GM19193 (cell line): ENCODE data around the gene CAMK1D.

Experiments used
- POLR2A ChIP-seq: IDR thresholded peaks from 4 replicates; pipeline ENCODE4 v1.6.1; 2011; ENCODE audit not compliant: insufficient read depth, insufficient read length; ENCODE audit errors: extremely low read depth

CAMK1D gene

GRCh38 chr10:12807096-12807755, 457.9 kb downstream of the CAMK1D start:
- TF ChIP-seq POLR2A, result no peak

DNA sequence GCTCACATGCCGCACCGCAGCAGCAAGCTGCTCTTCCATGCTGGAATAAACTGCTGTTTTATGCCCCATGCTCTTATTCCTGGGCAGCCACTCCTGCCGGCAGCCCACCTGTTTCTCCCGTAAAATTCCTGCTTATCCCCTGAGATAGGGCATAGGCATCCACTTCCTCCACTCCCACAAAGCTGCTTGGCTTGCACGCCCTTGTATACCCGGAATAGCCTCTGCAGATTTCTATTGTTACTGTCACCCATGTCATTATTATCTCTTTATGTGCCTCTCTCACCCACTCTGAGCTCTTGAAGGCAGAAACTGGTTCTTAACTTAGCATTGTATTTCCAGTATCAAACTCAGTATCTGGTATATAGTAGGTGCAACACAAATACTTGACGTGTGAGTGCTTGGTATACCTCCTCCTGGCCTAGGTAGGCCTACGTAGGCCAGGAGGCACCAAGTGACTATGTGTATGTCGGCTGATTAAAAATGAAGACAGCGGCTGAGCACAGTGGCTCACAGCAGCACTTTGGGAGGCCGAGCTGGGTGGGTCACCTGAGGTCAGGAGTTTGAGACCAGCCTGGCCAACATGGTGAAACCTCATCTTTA, 458.8 kb downstream of the CAMK1D start:
- no peak for TF ChIP-seq POLR2A

- no peak for TF ChIP-seq POLR2A
Observed at GRCh38 chr10:12811826-12812225, 462.5 kb downstream of the CAMK1D start.

- TF ChIP-seq POLR2A, result no peak
Observed at GRCh38 chr10:12812571-12812970, 463.2 kb downstream of the CAMK1D start.

- TF ChIP-seq POLR2A, result no peak
Observed at GRCh38 chr10:12814166-12814565, 464.8 kb downstream of the CAMK1D start.

- TF ChIP-seq POLR2A, result no peak
Observed at GRCh38 chr10:12819071-12819470, 469.7 kb downstream of the CAMK1D start.

- TF ChIP-seq POLR2A, result no peak
Observed at GRCh38 chr10:12819656-12820055, 470.3 kb downstream of the CAMK1D start.

DNA sequence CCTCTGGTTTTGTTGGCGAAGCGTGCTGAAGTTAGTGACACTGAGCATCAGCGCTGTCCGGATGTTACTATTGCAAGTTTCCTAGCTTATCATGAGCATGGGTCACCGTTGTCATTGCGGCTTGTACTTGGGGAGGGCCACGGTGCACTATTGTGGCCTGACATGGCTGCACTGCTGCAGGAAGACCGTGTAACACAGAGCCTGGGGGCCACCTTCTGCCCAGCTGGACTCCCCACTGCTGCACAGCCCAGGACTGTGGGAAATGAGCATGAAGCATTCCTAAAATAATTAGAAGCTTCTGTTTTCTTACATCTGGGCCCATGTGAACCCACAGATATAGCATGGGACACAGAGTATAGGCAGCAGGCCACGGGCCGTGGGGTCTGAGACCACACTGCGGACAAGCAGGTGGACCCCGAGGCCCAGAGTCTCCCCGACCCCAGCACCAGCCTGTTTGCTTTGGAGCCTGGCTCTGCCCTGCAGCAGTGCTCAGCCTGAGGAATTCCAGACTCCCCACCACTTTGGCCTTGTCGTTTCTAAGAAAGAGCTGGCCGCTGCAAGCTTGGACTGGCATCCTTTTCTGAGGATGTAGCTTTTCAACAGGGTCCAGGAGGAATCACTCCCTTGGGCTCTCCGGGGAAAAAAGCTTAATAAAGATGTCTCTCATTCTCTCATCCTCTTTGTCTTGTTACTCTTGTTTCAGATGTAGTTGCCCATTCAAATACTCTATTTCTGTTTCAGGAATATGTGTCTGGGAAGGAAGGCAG, 473.0 kb downstream of the CAMK1D start:
- TF ChIP-seq POLR2A, result no peak

DNA sequence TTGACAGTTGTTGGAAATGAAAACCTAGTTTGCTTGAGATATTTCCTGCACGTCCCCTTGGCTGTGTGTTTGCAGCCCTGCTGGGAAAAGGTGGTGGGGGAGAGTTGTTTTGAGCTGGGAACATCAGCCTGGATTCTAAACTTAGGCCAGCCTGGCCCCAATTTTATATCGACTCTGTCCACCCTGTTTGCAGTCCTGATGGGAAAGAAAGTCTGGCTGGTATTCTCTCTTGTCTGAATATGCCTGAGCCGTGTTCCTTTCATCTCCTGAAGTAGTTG, 473.5 kb downstream of the CAMK1D start:
- TF ChIP-seq POLR2A, result no peak

DNA sequence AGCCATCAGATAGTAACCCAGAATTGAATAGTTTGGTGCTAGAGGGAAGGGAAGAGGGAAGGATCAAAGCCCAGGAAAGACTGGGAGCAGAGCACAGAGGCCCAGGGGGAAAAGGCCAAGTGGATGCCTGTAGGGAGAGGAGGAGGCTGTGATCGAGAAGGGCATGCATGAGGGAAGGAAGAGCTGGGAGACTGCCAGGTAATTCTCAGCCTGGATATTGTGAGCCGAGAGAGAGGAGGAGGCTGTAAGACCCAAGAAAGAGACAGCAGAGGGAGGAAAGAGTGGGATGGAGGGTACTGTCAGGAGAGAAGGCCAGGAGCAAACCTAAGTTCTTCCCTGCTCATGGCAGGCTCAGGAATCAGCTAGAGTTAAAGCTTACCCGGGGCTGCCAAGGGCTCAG, 474.0 kb downstream of the CAMK1D start:
- TF ChIP-seq POLR2A, result no peak

DNA sequence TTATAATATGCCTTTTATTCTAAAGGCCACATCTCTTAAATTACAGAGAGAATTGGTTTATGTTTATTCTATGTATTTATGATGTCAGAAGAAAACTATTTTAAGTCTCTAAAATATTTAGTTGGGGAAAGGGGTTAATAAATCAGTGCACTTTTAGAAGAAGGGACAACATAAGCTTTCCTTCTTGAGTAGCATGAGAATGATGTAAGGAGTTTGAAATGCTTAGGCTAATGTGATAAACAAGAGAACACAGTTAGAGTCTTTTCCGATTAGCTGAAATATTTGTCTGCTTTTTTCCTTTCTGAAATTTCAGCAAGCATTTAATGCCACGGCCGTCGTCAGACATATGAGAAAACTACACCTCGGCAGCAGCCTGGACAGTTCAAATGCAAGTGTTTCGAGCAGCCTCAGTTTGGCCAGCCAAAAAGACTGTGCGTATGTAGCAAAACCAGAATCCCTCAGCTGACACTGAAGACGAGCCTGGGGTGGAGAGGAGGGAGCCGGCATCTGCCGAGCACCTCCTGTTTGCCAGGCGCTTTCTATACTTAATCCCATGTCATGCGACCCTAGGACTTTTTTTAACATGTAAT, 476.0 kb downstream of the CAMK1D start:
- no peak for TF ChIP-seq POLR2A

- TF ChIP-seq POLR2A, result no peak
Observed at GRCh38 chr10:12826800-12827372, 477.5 kb downstream of the CAMK1D start.

GRCh38 chr10:12828736-12829135, 479.4 kb downstream of the CAMK1D start:
- no peak for TF ChIP-seq POLR2A

DNA sequence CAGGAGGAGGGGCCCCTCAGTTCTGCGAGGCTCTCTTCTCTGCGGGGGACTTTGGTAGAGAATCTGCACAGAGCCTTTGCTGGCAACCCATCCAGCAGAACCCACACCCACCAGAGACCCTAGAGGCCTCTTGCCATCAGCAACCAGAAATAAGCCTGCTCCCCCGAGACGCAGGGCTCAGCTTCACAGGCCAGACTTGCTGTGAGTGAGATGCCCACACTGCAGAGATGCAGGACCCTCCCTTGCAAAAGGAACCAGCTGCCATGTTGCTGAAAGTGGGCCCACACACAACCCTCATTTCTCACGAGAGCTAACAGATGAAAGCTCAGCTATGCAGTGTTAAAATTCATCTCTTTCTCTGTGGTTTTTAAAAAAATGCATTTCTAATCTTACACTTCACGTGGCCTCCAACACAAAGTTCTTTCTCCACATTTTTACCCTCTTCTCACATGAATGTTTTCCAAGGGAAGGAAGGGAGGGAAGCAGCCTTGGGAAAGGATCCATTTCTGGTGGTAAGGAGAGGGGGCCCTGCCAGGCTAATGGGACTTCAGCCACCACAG, 480.6 kb downstream of the CAMK1D start:
- no peak for TF ChIP-seq POLR2A

DNA sequence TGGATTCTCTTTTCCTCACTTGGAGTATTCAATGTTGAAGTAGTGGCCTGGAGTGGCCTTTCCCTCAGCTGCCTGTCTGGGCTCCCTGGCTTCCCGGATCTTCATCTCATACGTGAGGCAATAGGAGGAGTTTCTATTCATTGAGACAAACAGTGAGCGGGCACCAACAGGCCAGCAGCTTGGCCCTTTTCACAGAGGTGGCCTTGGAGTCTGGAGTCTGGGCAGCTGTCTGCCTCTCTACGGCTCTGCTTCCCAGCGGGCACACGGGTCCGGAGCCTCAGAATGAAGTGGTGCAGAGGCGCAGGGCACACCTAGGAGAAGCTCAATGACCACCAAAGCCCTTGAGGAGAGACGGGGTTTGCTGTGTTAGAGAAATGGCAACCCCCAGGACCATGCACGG, 482.7 kb downstream of the CAMK1D start:
- no peak for TF ChIP-seq POLR2A
